NB4 (cell line): ENCODE results near the gene DFFB.

Experiments used
- DNase-seq: peaks from one replicate; pipeline ENCODE4 v3.0.0; 2010; ENCODE audit warnings: low read depth
- H3K4me3 ChIP-seq: one replicate; pipeline ENCODE4 v1.5.1; 2011; ENCODE audit warnings: mild to moderate bottlenecking, low read depth, low read length, moderate library complexity
- CTCF ChIP-seq: IDR thresholded peaks from one replicate; pipeline ENCODE4 v1.5.1; 2012; ENCODE audit warnings: low read depth, low read length
- MYC ChIP-seq: IDR thresholded peaks from 2 replicates; pipeline ENCODE4 v1.6.1; 2011; ENCODE audit warnings: low read depth, low read length
- POLR2A ChIP-seq: IDR thresholded peaks from 2 replicates; pipeline ENCODE4 v1.6.1; 2011; ENCODE audit warnings: mild to moderate bottlenecking; ENCODE audit not compliant: insufficient read length; ENCODE audit errors: extremely low read depth
- TF ChIP-seq, protein P1 (sequence below): IDR thresholded peaks from 2 replicates; pipeline ENCODE4 v1.6.1; 2011; ENCODE audit warnings: low read depth, low read length

Gene DFFB

GRCh38 chr1:3869751-3870301, 12.6 kb downstream of the DFFB start:
- TF ChIP-seq CTCF (no peak), POLR2A (no peak), MYC (no peak)
- TF ChIP-seq, protein P1, sequence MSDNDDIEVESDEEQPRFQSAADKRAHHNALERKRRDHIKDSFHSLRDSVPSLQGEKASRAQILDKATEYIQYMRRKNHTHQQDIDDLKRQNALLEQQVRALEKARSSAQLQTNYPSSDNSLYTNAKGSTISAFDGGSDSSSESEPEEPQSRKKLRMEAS = no peak
- DNase-seq = peak; percentile 39
- no peak overlapping the region for H3K4me3 ChIP-seq

DNA sequence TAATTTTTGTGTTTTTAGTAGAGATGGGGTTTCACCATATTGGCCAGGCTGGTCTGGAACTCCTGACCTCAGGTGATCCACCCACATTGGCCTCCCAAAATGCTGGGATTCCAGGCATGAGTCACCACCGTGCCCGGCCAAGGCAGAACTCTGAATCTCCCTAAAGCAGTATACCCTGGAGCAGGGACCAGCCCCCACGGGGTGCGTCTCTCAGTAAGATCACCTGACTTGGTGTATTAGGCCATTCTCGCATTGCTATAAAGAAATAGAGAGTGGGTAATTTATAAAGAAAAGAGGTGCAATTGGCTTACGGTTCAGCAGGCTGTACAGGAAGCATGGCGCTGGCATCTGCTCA, 14.2 kb downstream of the DFFB start:
- no peak overlapping the region for H3K4me3 ChIP-seq
- DNase-seq = no peak
- TF ChIP-seq POLR2A = no peak
- TF ChIP-seq, protein P1 = no peak

DNA sequence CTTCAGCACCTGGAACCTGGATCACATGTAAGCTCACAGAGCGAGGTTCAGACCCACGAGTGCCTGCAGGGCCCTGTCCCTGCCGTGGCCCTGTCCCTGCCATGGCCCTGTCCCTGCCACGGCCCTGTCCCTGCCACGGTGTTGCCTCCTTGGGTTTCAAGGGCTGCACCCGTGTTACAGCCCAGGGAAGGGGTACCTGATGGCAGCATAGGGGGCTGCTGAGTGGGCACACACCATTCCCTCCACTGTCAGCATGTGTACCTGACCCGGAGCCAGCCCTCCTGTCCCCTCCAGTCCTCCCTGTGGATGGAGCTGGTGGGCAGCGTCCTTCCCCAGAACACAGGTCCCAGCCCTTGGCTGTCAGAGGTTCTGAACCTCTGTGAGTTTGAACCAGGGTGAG, 15.3 kb downstream of the DFFB start:
- H3K4me3 ChIP-seq = no peak overlapping the region
- no peak for TF ChIP-seq MYC
- TF ChIP-seq, protein P1 = no peak
- TF ChIP-seq POLR2A = no peak
- no peak for TF ChIP-seq CTCF
- no peak for DNase-seq

DNA sequence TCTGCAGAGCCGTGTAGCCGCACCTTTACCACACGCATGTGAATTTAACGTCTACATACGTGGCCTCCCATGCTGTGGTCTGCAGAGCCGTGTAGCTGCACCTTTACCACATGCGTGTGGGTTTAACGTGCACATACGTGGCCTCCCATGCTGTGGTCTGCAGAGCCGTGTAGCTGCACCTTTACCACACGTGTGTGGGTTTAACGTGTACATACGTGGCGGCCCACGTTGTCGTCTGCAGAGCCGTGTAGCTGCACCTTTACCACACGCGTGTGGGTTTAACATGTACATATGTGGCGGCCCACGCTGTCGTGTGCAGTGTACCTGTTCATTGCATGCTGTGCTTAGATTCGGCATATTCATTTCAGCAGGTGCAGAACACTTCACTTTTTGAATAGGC, 17.5 kb downstream of the DFFB start:
- no peak overlapping the region for H3K4me3 ChIP-seq
- DNase-seq = no peak
- TF ChIP-seq MYC (no peak), POLR2A (no peak)
- TF ChIP-seq, protein P1 = no peak

GRCh38 chr1:3876716-3877115, 19.4 kb downstream of the DFFB start:
- no peak for TF ChIP-seq MYC
- TF ChIP-seq, protein P1 = no peak
- no peak for TF ChIP-seq POLR2A
- TF ChIP-seq CTCF = no peak
- no peak for DNase-seq
- H3K4me3 ChIP-seq = no peak overlapping the region

DNA sequence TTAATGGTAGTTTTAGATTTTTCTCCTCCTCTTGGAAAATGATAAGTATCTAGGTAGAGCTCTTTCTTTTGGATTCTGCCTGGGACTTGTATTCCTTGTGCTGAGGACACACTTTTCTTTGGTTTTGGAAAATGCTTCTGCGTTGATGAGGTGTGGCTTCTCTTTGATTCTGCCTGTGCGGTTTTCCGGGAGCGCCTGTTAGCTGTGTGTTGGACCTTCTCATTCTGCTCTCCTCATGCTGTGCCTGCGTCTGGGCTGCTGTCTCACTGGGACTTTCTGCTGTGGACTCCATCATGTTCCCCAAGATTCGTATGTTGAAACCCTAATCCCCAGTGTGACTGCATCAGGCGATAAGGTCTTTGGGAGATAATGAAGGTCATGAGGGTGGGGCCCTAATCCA, 21.8 kb downstream of the DFFB start:
- TF ChIP-seq MYC = no peak
- TF ChIP-seq, protein P1 = no peak
- TF ChIP-seq CTCF = no peak
- TF ChIP-seq POLR2A = no peak
- H3K4me3 ChIP-seq = no peak overlapping the region
- DNase-seq = no peak
